ENCODE results near the gene KIF2C. TPM values are rescaled to one million over a fixed set of nuclear protein-coding genes. Genes with fewer than 3 reads are reported as not detected.
A peak's percentile ranks its signal among the peaks of the same experiment; 100 is the strongest.

The KIF2C gene
- total RNA-seq, 2 donors from 2014 or later: 42.0 to 72.7 TPM

DNA sequence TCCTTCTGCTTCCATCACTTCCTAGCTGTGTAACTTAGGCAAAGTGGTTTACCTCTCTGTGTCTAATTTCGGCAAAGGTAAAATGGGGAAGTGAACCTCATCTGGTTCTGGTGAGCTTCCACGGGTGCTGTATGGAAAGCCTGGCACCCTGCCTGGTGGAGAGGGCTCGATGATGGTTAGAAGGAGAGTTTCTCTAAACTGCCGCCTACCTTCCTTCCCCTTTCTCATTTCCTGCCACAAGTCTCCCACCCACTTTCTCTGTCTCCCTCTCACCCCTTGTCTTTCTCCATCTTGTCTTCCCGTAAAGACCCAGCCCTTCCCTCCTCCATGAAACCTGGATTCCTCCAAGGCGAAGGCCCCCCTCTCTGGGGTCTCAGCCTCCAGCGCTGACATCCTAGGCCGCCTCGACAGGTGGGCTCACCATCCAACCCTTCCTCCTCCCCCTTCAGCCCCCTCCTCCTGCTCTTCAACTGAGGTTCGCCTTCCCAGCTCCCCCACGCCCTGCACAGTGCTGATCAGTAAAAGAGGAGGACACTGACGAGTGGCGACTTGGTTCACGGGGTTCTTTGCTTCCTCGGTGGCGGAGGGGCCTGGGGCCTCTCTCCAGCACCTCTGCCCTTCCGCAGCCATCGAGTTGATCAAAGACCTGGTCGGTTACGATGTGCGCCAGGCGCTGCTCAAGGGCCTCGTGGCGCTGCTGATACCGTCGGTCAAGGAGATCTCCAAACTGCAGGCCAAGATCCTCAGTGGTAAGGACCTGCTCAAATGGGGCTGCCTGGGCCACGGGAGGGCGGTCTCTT lies 15.9 kb upstream of the KIF2C start:
- Histone ChIP-seq H3K9me3 (ENCODE audit: control insufficient read depth, low read length) (no peaks in the 10 kb centered on the region), H3K4me1 (ENCODE audit: control insufficient read depth, insufficient read depth, low read length) (peaks cover 3% of the 10 kb centered on the region), H3K36me3 (ENCODE audit: control insufficient read depth, insufficient read depth, low read length) (no peaks in the 10 kb centered on the region), H3K27me3 (ENCODE audit: control insufficient read depth, insufficient read depth, low read length, poor library complexity, severe bottlenecking) (no peaks in the 10 kb centered on the region), H3K4me3 (ENCODE audit: low read length) (no peak overlapping the region), H3K27ac (ENCODE audit: low read depth, low read length) (no peak overlapping the region), H3K9ac (ENCODE audit: extremely low read depth, low read length, poor library complexity, severe bottlenecking) (no peak overlapping the region)
- Mint-ChIP-seq H3K4me1 (peaks cover 18% of the 10 kb centered on the region), H3K36me3 (ENCODE audit: low read depth) (no peaks in the 10 kb centered on the region), H3K9me3 (peaks cover 2% of the 10 kb centered on the region), H3K27ac (no peak overlapping the region), H3K27me3 (ENCODE audit: insufficient read depth) (no peaks in the 10 kb centered on the region), H3K4me3 (no peak overlapping the region)
- TF ChIP-seq, protein P1, sequence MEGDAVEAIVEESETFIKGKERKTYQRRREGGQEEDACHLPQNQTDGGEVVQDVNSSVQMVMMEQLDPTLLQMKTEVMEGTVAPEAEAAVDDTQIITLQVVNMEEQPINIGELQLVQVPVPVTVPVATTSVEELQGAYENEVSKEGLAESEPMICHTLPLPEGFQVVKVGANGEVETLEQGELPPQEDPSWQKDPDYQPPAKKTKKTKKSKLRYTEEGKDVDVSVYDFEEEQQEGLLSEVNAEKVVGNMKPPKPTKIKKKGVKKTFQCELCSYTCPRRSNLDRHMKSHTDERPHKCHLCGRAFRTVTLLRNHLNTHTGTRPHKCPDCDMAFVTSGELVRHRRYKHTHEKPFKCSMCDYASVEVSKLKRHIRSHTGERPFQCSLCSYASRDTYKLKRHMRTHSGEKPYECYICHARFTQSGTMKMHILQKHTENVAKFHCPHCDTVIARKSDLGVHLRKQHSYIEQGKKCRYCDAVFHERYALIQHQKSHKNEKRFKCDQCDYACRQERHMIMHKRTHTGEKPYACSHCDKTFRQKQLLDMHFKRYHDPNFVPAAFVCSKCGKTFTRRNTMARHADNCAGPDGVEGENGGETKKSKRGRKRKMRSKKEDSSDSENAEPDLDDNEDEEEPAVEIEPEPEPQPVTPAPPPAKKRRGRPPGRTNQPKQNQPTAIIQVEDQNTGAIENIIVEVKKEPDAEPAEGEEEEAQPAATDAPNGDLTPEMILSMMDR (conservative IDR thresholded peaks at IDR 0.05): no peak
- peak; percentile 49 for DNase-seq
- 93 to 95% methylated on average over 21 to 28 of the region's 28 CpGs for WGBS, 2 experiments (ENCODE audit: insufficient coverage in 1 of 2, insufficient read length in 1 of 2)

DNA sequence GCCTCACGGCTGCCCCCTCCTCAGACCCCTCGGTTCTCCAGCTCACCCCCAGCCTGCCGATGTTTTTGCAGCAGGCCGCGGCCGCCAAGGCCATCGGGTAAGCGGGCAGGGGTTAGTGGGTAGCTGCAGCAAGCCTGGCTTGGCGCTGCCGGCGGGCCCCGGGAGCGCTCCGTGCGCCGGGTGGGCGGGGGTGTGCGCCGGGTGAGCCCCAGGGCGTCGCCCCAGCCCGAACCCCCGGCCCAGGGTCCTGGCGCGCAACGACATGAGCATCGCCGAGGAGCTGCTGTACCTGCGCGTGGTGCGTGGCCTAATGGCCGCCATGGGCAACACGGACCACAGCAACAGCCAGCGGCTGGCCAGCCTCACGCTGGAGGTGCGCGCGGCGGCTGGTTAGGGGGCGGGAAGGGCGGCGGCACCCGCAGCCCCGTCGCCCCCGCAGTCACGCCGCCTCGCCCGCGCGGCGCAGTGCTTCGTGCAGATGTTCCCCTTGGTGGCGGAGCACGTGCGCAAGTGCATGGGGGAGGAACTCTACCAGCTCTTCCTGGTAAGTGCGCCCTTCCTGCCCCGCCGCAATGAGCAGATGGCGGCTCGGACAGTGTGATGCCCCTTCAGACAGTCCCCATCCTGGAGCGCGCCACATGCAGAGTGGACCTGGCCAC lies 15.2 kb upstream of the KIF2C start:
- Mint-ChIP-seq H3K9me3 (peaks cover 2% of the 10 kb centered on the region), H3K27me3 (ENCODE audit: insufficient read depth) (no peaks in the 10 kb centered on the region), H3K27ac (no peak overlapping the region), H3K4me1 (peaks cover 18% of the 10 kb centered on the region), H3K4me3 (no peak overlapping the region), H3K36me3 (ENCODE audit: low read depth) (no peaks in the 10 kb centered on the region)
- no peak for DNase-seq
- Histone ChIP-seq H3K27ac (ENCODE audit: low read depth, low read length) (no peak overlapping the region), H3K9ac (ENCODE audit: extremely low read depth, low read length, poor library complexity, severe bottlenecking) (no peak overlapping the region), H3K27me3 (ENCODE audit: control insufficient read depth, insufficient read depth, low read length, poor library complexity, severe bottlenecking) (no peaks in the 10 kb centered on the region), H3K4me3 (ENCODE audit: low read length) (no peak overlapping the region), H3K9me3 (ENCODE audit: control insufficient read depth, low read length) (no peaks in the 10 kb centered on the region), H3K4me1 (ENCODE audit: control insufficient read depth, insufficient read depth, low read length) (peaks cover 3% of the 10 kb centered on the region), H3K36me3 (ENCODE audit: control insufficient read depth, insufficient read depth, low read length) (no peaks in the 10 kb centered on the region)
- 96% methylated on average over 40 to 64 of the region's 64 CpGs for WGBS, 2 experiments (ENCODE audit: insufficient coverage in 1 of 2, insufficient read length in 1 of 2)
- TF ChIP-seq, protein P1 (conservative IDR thresholded peaks at IDR 0.05): no peak

DNA sequence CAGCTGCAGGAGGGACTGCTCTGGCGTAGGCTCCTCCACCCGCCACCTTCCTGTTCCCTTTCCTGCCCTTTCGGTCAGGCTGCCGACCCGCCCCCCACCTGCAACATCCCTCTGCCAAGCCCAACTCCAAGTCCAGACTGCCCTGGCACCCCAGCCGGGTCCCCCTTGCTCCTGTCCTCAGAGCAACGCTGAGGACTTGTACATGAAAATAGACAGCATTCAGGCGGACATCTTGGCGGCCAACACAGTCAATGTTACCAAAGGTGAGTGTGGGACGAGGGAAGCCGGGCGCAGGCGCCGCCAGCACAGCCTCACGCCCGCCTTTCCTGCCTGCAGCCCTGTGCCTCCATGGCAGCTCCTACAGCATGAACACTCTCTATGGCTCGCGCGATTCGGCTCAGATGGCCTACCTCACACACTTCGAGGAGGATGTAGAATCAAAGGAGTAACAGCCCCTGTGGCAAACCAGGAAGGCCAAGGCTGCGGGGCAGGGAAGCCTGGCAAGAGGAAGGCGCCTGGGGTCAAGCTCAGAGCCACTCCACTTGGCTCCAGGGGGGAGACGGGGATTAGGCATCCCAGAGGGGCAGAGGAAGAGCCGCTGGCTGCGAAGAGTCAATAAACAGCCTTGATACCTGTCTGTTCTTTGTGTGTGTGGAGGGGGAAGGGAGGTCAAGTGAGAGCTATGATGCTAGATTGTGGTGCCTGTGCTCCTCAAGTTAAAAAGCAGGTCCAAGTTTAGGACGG lies 14.5 kb upstream of the KIF2C start:
- Histone ChIP-seq H3K4me1 (ENCODE audit: control insufficient read depth, insufficient read depth, low read length) (peaks cover 3% of the 10 kb centered on the region), H3K36me3 (ENCODE audit: control insufficient read depth, insufficient read depth, low read length) (no peaks in the 10 kb centered on the region), H3K27me3 (ENCODE audit: control insufficient read depth, insufficient read depth, low read length, poor library complexity, severe bottlenecking) (no peaks in the 10 kb centered on the region), H3K27ac (ENCODE audit: low read depth, low read length) (no peak overlapping the region), H3K9me3 (ENCODE audit: control insufficient read depth, low read length) (no peaks in the 10 kb centered on the region), H3K4me3 (ENCODE audit: low read length) (no peak overlapping the region), H3K9ac (ENCODE audit: extremely low read depth, low read length, poor library complexity, severe bottlenecking) (no peak overlapping the region)
- H3K4me1 Mint-ChIP-seq: peaks cover 18% of the 10 kb centered on the region
- peaks cover 2% of the 10 kb centered on the region for H3K9me3 Mint-ChIP-seq
- TF ChIP-seq, protein P1 (conservative IDR thresholded peaks at IDR 0.05): no peak
- peak; percentile 65 for DNase-seq
- peak overlapping the region; percentile 71 for H3K27ac Mint-ChIP-seq
- 92 to 93% methylated on average over 15 to 27 of the region's 27 CpGs for WGBS, 2 experiments (ENCODE audit: insufficient coverage in 1 of 2, insufficient read length in 1 of 2)
- H3K27me3 Mint-ChIP-seq (ENCODE audit: insufficient read depth): no peaks in the 10 kb centered on the region
- no peaks in the 10 kb centered on the region for H3K36me3 Mint-ChIP-seq (ENCODE audit: low read depth)
- H3K4me3 Mint-ChIP-seq: peak overlapping the region; percentile 24

Measured in endodermal cell (in vitro differentiated cells).